Measurements from ENCODE around the gene POU2AF1. TPM values are rescaled to one million over a fixed set of nuclear protein-coding genes. Genes with fewer than 3 reads are reported as not detected.

POU2AF1 gene
- total RNA-seq, 1 experiment from 2014 or later, result 0.22 TPM

GRCh38 chr11:111336062-111336461, 43.0 kb downstream of the POU2AF1 start (continued):
- TF ChIP-seq PREB (CRISPR knock-in tag; IDR thresholded peaks at IDR 0.05; ENCODE audit: borderline replicate concordance), result no peak
- no peak for TF ChIP-seq ATF6 (CRISPR knock-in tag; IDR thresholded peaks at IDR 0.05)

GRCh38 chr11:111335549-111335948, 43.5 kb downstream of the POU2AF1 start:
- Mint-ChIP-seq H3K9me3 (peaks cover 13% of the 10 kb centered on the region), H3K27me3 (ENCODE audit: low read depth) (no peaks in the 10 kb centered on the region)
- no peak for ATAC-seq

More at GRCh38 chr11:111335549-111335948, 43.5 kb downstream of the POU2AF1 start:
- Mint-ChIP-seq H3K27ac (no peak overlapping the region), H3K36me3 (peaks cover 10% of the 10 kb centered on the region), H3K4me1 (peaks cover 18% of the 10 kb centered on the region), H3K4me3 (no peak overlapping the region)
- no peak for DNase-seq (ENCODE audit: low spot score)
- TF ChIP-seq TCF7 (CRISPR knock-in tag; IDR thresholded peaks at IDR 0.05; ENCODE audit: low read depth) (no peak), ETV6 (CRISPR knock-in tag; IDR thresholded peaks at IDR 0.05) (no peak), TEAD1 (CRISPR knock-in tag; IDR thresholded peaks at IDR 0.05) (no peak), TP53 (CRISPR knock-in tag; IDR thresholded peaks at IDR 0.05) (no peak), ERG (CRISPR knock-in tag; IDR thresholded peaks at IDR 0.05) (no peak), MAX (CRISPR knock-in tag; IDR thresholded peaks at IDR 0.05) (no peak), ZNF671 (CRISPR knock-in tag; IDR thresholded peaks at IDR 0.05) (no peak), PRDM15 (CRISPR knock-in tag; IDR thresholded peaks at IDR 0.05) (no peak), USF1 (CRISPR knock-in tag; IDR thresholded peaks at IDR 0.05) (no peak), SMAD4 (CRISPR knock-in tag; IDR thresholded peaks at IDR 0.05) (no peak), NFE2L1 (CRISPR knock-in tag; IDR thresholded peaks at IDR 0.05) (no peak), ZMAT4 (CRISPR knock-in tag; IDR thresholded peaks at IDR 0.05) (no peak), GRHL2 (CRISPR knock-in tag; IDR thresholded peaks at IDR 0.05; ENCODE audit: insufficient replicate concordance, severe bottlenecking) (no peak), ZBTB43 (CRISPR knock-in tag; IDR thresholded peaks at IDR 0.05) (no peak), ZNF232 (CRISPR knock-in tag; IDR thresholded peaks at IDR 0.05) (no peak), GABPB1 (CRISPR knock-in tag; IDR thresholded peaks at IDR 0.05) (no peak)
- CTCF ChIA-PET, result no interaction called here
- POLR2A ChIA-PET, result no interaction called here
